ENCODE results near the gene KIAA1191. TPM values are rescaled to one million over a fixed set of nuclear protein-coding genes. Genes with fewer than 3 reads are reported as not detected.

The KIAA1191 gene
- total RNA-seq, 1 experiment from 2014 or later: 99.0 TPM

- no peak for TF ChIP-seq EGR1 (IDR thresholded peaks at IDR 0.05; ENCODE audit: low read depth)
- no peak for TF ChIP-seq CTCF (IDR thresholded peaks at IDR 0.05 in 2 of 3, conservative IDR thresholded peaks at IDR 0.05 in 1 of 3; ENCODE audit: borderline replicate concordance in 1 of 3, insufficient read depth in 1 of 3, low read depth in 2 of 3, low read length in 2 of 3)
- TF ChIP-seq SIN3A (IDR thresholded peaks at IDR 0.05; ENCODE audit: low read depth): no peak
- TF ChIP-seq POLR2AphosphoS5 (IDR thresholded peaks at IDR 0.05; ENCODE audit: low read depth, low read length): no peak
- TF ChIP-seq CEBPB (IDR thresholded peaks at IDR 0.05; ENCODE audit: low read depth): no peak
- TF ChIP-seq ZFX (IDR thresholded peaks at IDR 0.05): no peak
- TF ChIP-seq JUND (IDR thresholded peaks at IDR 0.05): no peak
- no peak for TF ChIP-seq ATF3 (IDR thresholded peaks at IDR 0.05)
- TF ChIP-seq REST (IDR thresholded peaks at IDR 0.05; ENCODE audit: low read depth): no peak
- no peak for TF ChIP-seq MAX (IDR thresholded peaks at IDR 0.05)
- no peak for TF ChIP-seq ZNF274 (IDR thresholded peaks at IDR 0.05; ENCODE audit: low read depth, low read length)
- DNase-seq (ENCODE audit: low read depth, low spot score) (no peak), ATAC-seq (no peak)
- no peak overlapping the region for H3K9ac ChIP-seq (ENCODE audit: low read length)
- peaks cover 25% of the 10 kb centered on the region for H3K79me2 ChIP-seq (ENCODE audit: insufficient read depth, low read length)
- H3K9me2 ChIP-seq (ENCODE audit: insufficient read depth): no peaks in the 10 kb centered on the region
- POLR2A ChIA-PET: interaction anchor here (0.6 kb wide), 1 partner anchor 20 kb away, joined by 3 read pairs; the partner anchor contains the start of gene KIAA1191
- no TSS peak for BruUV-seq (replicated peaks)
- intact Hi-C loops (cut with micrococcal nuclease): no loop called here
- H2AFZ ChIP-seq (ENCODE audit: low read depth, low read length, poor library complexity, severe bottlenecking): no peak overlapping the region
- peaks cover 8% of the 10 kb centered on the region; the same call in 1 of the 2 replicates for H4K20me1 ChIP-seq (ENCODE audit: insufficient read depth)
- peaks cover 0 to 1% of the 10 kb centered on the region in 2 experiments; a peak in 2 of 4 replicates for H3K4me1 ChIP-seq (ENCODE audit: control insufficient read depth in 1 of 2, insufficient read depth in 2 of 2, low read length in 2 of 2)
- CTCF ChIA-PET: interaction anchor here (0.6 kb wide), 1 partner anchor 11 kb away, joined by 3 read pairs; no protein-coding TSS in a partner anchor
- RAD21 ChIA-PET (ENCODE audit: low non-redundant PET in 1 of 2, low total read pairs in 2 of 2, uncharacterized antibody in 2 of 2, unreplicated experiment in 2 of 2): no interaction called here
- no peak overlapping the region for H3K4me2 ChIP-seq (ENCODE audit: low read length)
- no peaks in the 10 kb centered on the region for H3K9me3 ChIP-seq (ENCODE audit: control insufficient read depth in 1 of 2, insufficient read depth in 1 of 2, low read depth in 1 of 2, low read length in 2 of 2)
- no peak overlapping the region for H3K4me3 ChIP-seq (replicated peaks in 1 of 2; ENCODE audit: low read depth in 1 of 2, low read length in 2 of 2)
- peaks cover 33 to 58% of the 10 kb centered on the region in 2 experiments; a peak in 3 of 4 replicates for H3K36me3 ChIP-seq (ENCODE audit: control insufficient read depth in 1 of 2, insufficient read depth in 2 of 2, low read length in 2 of 2)
- no peak overlapping the region for H3K27ac ChIP-seq (ENCODE audit: low read depth, low read length)
- no peaks in the 10 kb centered on the region for H3K27me3 ChIP-seq (ENCODE audit: insufficient read depth, low read length)
Measured at GRCh38 chr5:176381423-176381822, 19.9 kb upstream of the KIAA1191 start.
